Muscle of leg (tissue), 11 donors: ENCODE results near the gene VMO1. TPM values are rescaled to one million over a fixed set of nuclear protein-coding genes. Genes with fewer than 3 reads are reported as not detected.
A peak's percentile ranks its signal among the peaks of the same experiment; 100 is the strongest.

ENCODE experiments used
- DNase-seq: peaks from one replicate; pipeline ENCODE4 v3.0.0; 2013
- H3K27ac ChIP-seq: one replicate; pipeline ENCODE4 v1.5.1; 2013; ENCODE audit warnings: mild to moderate bottlenecking, low read length, control low read depth
- H3K27me3 ChIP-seq: one replicate; pipeline ENCODE4 v1.6.1; 2013; ENCODE audit warnings: low read length; ENCODE audit not compliant: control insufficient read depth, insufficient read depth
- H3K36me3 ChIP-seq: one replicate; pipeline ENCODE4 v1.6.1; 2013; ENCODE audit warnings: low read length; ENCODE audit not compliant: control insufficient read depth, insufficient read depth
- H3K4me1 ChIP-seq: one replicate; pipeline ENCODE4 v1.6.1; 2013; ENCODE audit warnings: low read length; ENCODE audit not compliant: control insufficient read depth, insufficient read depth
- H3K4me3 ChIP-seq: one replicate; pipeline ENCODE4 v1.5.1; 2013; ENCODE audit warnings: low read length, control low read depth
- H3K9me3 ChIP-seq: replicated peaks from 2 replicates; pipeline ENCODE4 v1.6.1; 2013; ENCODE audit warnings: low read depth, low read length; ENCODE audit not compliant: control insufficient read depth
- WGBS: methylation state at CpG from one replicate; pipeline ENCODE4 v1.1.5; 2013; ENCODE audit warnings: missing lambda C conversion rate; ENCODE audit not compliant: insufficient coverage; 5-methylcytosine and 5-hydroxymethylcytosine counted together
- polyA plus RNA-seq, 8 donors: library from polyadenylated mRNA; unstranded; fragments of 120-200 nt; gene quantifications; one replicate each; pipeline versions ENCODE4 v1.2.1 to v1.2.3, GENCODE V29; 2013; ENCODE audit warnings: inconsistent platforms in 1 of 8, low replicate concordance in 1 of 8; ENCODE audit not compliant: insufficient read length in 8 of 8, insufficient read depth in 1 of 8
- total RNA-seq: library from RNA; stranded (reverse); fragments of 120-200 nt; gene quantifications from one replicate; pipeline ENCODE4 v1.2.4, GENCODE V29; 2013

The VMO1 gene
- total and polyA plus RNA-seq, 9 donors, result 3.0 to 12.7 (median 6.2) TPM

- Histone ChIP-seq H3K27ac (peak overlapping the region; percentile 21), H3K27me3 (no peaks in the 10 kb centered on the region), H3K36me3 (no peaks in the 10 kb centered on the region), H3K4me1 (no peaks in the 10 kb centered on the region), H3K4me3 (no peak overlapping the region), H3K9me3 (no peaks in the 10 kb centered on the region)
- no peak for DNase-seq
- no CpG with 5 or more reads among the region's 9 CpGs for WGBS
These were observed 19.4 kb downstream of the VMO1 start for GRCh38 chr17:4766723-4767122.

GRCh38 chr17:4766201-4766600 is 20.0 kb downstream of the VMO1 start:
- H3K4me3 ChIP-seq, result no peak overlapping the region
- H3K4me1 ChIP-seq, result no peaks in the 10 kb centered on the region
- peak overlapping the region; percentile 21 for H3K27ac ChIP-seq
- H3K27me3 ChIP-seq, result no peaks in the 10 kb centered on the region
- WGBS, result no CpG with 5 or more reads among the region's 3 CpGs
- DNase-seq, result no peak
- H3K36me3 ChIP-seq, result no peaks in the 10 kb centered on the region
- no peaks in the 10 kb centered on the region for H3K9me3 ChIP-seq

DNA sequence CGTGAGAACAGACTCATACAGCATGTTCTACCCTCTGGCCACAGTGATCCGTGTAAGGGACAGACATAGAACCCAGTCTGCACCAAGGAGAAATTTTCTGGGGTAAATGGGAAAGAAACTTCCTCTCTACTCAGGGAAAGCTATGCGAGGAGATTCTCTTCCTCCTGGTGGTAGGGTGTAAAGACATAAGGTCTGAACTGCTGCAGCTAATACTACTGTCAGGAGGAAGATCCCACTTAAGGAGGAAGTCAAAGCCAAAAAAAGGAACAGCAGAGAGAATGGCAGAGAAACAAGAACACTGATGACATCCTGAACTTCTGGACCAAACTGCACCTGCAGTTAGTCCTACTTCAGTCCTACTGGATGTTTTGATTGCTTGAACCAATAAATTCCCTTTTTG is 21.6 kb downstream of the VMO1 start:
- 100% methylated on average over 1 of the region's 3 CpGs for WGBS
- Histone ChIP-seq H3K9me3 (no peaks in the 10 kb centered on the region), H3K36me3 (no peaks in the 10 kb centered on the region), H3K4me3 (no peak overlapping the region), H3K27ac (peak overlapping the region; percentile 5), H3K27me3 (no peaks in the 10 kb centered on the region), H3K4me1 (no peaks in the 10 kb centered on the region)
- DNase-seq, result peak; percentile 65

DNA sequence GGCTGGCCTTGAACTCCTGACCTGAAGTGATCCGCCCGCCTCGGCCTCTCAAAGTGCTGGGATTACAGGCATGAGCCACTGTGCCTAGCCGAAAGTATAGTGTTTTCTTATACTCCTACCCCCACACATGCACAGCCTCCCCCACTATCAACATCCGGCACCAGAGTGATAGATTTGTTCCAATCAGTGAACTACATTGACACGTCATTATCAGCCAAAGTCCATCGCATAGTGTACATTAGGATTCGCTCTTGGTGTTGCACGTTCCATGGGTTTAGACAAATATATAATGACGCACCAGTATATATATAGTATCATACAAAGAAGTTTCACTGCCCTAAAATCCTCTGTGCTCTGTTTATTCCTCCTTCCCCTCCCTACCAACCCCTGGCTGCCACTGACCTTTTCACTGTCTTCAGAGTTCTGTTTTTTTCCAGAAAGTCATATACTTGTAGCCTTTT is 26.4 kb downstream of the VMO1 start:
- Histone ChIP-seq H3K9me3 (no peaks in the 10 kb centered on the region), H3K27me3 (peaks cover 11% of the 10 kb centered on the region), H3K36me3 (no peaks in the 10 kb centered on the region), H3K4me3 (no peak overlapping the region), H3K27ac (no peak overlapping the region), H3K4me1 (no peaks in the 10 kb centered on the region)
- 77% methylated on average over 3 of the region's 10 CpGs for WGBS
- DNase-seq, result peak; percentile 61

DNA sequence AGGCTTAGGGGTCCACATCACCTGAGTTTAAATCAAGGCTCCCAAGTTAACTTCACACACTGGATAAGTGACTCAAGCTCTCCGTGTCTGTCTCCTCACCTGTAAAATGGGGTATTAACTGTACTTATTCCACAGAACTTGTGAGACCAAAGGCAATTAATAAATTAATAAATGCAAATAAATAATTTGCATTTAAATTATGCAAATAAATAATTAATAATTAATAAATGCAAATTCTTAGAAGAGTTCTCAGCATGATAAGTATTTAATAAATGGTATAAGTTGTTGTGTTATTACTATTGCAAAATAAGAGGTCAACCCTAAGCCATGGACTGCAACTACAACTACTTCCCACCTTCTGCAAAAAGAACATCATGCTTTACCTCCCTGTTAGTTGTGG is 32.8 kb downstream of the VMO1 start:
- peaks cover 36% of the 10 kb centered on the region for H3K27me3 ChIP-seq
- H3K27ac ChIP-seq, result no peak overlapping the region
- H3K4me1 ChIP-seq, result peaks cover 3% of the 10 kb centered on the region
- no peaks in the 10 kb centered on the region for H3K36me3 ChIP-seq
- no peak overlapping the region for H3K4me3 ChIP-seq
- no CpG with 5 or more reads among the region's 1 CpG for WGBS
- no peak for DNase-seq
- H3K9me3 ChIP-seq, result no peaks in the 10 kb centered on the region

DNA sequence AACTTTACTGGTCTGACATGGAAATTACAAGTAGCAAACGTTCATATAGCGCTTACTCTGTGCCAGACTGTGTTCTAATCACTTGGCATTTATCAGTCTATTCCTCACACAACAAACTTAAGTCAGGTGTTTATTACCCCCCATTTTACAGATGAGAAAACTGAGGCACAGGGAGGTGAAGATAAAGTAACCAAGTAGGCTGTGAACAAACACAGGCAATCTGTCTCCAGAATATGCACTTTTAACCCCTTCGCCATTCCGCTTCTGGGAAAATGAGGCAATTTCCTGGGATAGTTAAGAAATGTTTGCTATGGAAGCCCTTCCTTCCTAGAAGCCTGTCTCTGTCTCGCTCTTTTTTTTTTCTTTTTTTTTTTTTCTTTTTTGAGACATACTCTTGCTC is 34.2 kb downstream of the VMO1 start:
- Histone ChIP-seq H3K36me3 (no peaks in the 10 kb centered on the region), H3K27me3 (peaks cover 37% of the 10 kb centered on the region), H3K4me1 (peaks cover 4% of the 10 kb centered on the region), H3K9me3 (no peaks in the 10 kb centered on the region), H3K27ac (no peak overlapping the region), H3K4me3 (no peak overlapping the region)
- WGBS, result no CpG with 5 or more reads among the region's 5 CpGs
- no peak for DNase-seq

GRCh38 chr17:4750606-4751005 is 35.6 kb downstream of the VMO1 start:
- H3K27me3 ChIP-seq, result peaks cover 48% of the 10 kb centered on the region
- H3K9me3 ChIP-seq, result no peaks in the 10 kb centered on the region
- H3K27ac ChIP-seq, result no peak overlapping the region
- DNase-seq, result no peak
- H3K4me3 ChIP-seq, result no peak overlapping the region
- no peaks in the 10 kb centered on the region for H3K36me3 ChIP-seq
- H3K4me1 ChIP-seq, result peaks cover 4% of the 10 kb centered on the region
- 55% methylated on average over 2 of the region's 3 CpGs for WGBS

DNA sequence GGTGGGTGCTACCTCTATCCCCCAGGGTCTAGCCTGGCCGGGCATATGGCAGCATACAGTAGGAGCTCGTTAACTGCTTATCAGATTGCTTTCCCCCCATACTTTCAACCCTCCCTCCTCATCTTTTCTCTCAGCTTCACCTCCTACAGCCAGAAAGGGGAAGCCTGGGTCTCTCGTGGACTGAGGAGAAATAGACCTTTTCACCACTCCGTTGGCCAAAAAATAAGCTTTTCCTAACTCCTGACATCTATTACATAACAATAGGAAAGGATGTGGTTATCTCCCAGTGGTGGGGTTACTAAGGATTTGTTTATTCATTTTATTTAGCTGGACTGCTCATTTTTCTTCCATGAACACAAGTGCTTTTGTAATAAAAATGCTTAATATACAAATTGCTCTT is 37.5 kb downstream of the VMO1 start:
- Histone ChIP-seq H3K27me3 (peaks cover 58% of the 10 kb centered on the region), H3K4me3 (no peak overlapping the region), H3K27ac (no peak overlapping the region), H3K4me1 (peaks cover 13% of the 10 kb centered on the region), H3K36me3 (no peaks in the 10 kb centered on the region), H3K9me3 (no peaks in the 10 kb centered on the region)
- WGBS, result 25% methylated on average over 1 of the region's 4 CpGs
- no peak for DNase-seq

DNA sequence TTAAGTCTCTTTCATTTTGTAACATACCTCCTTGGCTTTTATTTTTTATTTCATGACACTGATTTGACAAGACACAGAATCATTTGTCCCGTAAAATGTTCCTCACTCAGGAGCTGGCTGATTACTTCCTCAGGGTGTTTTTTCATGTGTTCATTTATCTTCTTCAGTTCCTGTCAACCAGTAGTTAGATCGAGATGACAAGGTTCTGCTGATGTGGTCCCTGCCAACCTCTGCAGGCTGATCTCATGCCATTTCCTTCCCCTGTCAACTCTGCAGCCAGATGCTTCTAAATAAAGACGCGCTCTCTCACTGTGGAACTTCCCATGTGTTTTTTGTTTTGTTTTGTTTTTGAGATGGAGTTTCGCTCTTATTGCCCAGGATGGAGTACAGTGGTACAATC is 38.3 kb downstream of the VMO1 start:
- DNase-seq, result peak; percentile 72
- H3K27ac ChIP-seq, result peak overlapping the region; percentile 47
- peaks cover 62% of the 10 kb centered on the region for H3K27me3 ChIP-seq
- peaks cover 13% of the 10 kb centered on the region for H3K4me1 ChIP-seq
- no peak overlapping the region for H3K4me3 ChIP-seq
- H3K36me3 ChIP-seq, result no peaks in the 10 kb centered on the region
- 58% methylated on average over 2 of the region's 5 CpGs for WGBS
- H3K9me3 ChIP-seq, result no peaks in the 10 kb centered on the region

- no peaks in the 10 kb centered on the region for H3K9me3 ChIP-seq
- DNase-seq, result no peak
- no peak overlapping the region for H3K27ac ChIP-seq
- no peak overlapping the region for H3K4me3 ChIP-seq
- H3K36me3 ChIP-seq, result no peaks in the 10 kb centered on the region
- 4% methylated on average over 34 of the region's 51 CpGs for WGBS
- peaks cover 70% of the 10 kb centered on the region for H3K27me3 ChIP-seq
- H3K4me1 ChIP-seq, result peaks cover 13% of the 10 kb centered on the region
These were observed 40.9 kb downstream of the VMO1 start for GRCh38 chr17:4744999-4745969.
